HCT116 (cell line): ENCODE results near the gene PCBP3. TPM values are rescaled to one million over a fixed set of nuclear protein-coding genes. Genes with fewer than 3 reads are reported as not detected.

ENCODE experiments used
- ATAC-seq: fragments of 200-7000 bp; cut with Tn5 transposase; 2 replicates; pipeline ENCODE4 v1.9.1; 2020; ENCODE audit warnings: mild to moderate bottlenecking, moderate library complexity
- BruUV-seq: library from RNA; stranded (reverse); fragments of 400-500 nt; replicated peaks from 2 replicates; lab custom pipeline; 2021; lab: Mats Ljungman, UMichigan
- CTCF ChIA-PET: fragments of 300-600 bp; sonication (Branson Sonifier 250); formaldehyde crosslinking; loops from one replicate; lab custom pipeline; 2021; ENCODE audit warnings: antibody characterized with exemption; lab: Charles Lee
- POLR2A ChIA-PET: fragments of 300-600, 350-600 bp; sonication (Branson Sonifier 250); formaldehyde crosslinking; loops from one replicate; lab custom pipeline; 2021; ENCODE audit warnings: antibody characterized with exemption; lab: Charles Lee
- RAD21 ChIA-PET, 2 experiments: fragments of 300-600 bp; sonication (Branson Sonifier 250); formaldehyde crosslinking; loops; one replicate each; lab custom pipeline; 2023; ENCODE audit warnings: low total read pairs in 2 of 2; ENCODE audit not compliant: uncharacterized antibody in 2 of 2, unreplicated experiment in 2 of 2, low non-redundant PET in 1 of 2; lab: Charles Lee
- DNase-seq: peaks from one replicate; pipeline ENCODE4 v3.0.0-alpha.2; 2010; ENCODE audit warnings: low read depth, low spot score
- H2AFZ ChIP-seq: fragments of 200-600 bp; shearing (Covaris generic), sonication (generic); 2 replicates; pipeline ENCODE4 v1.6.1; 2017; ENCODE audit warnings: low read depth, mixed run types, mixed read lengths, antibody characterized with exemption, low read length; ENCODE audit not compliant: poor library complexity, severe bottlenecking
- H3K27ac ChIP-seq: 2 replicates; pipeline ENCODE4 v1.5.1; 2012; ENCODE audit warnings: low read depth, low read length
- H3K27me3 ChIP-seq: fragments of 200-600 bp; sonication (generic); 2 replicates; pipeline ENCODE4 v1.6.1; 2016; ENCODE audit warnings: mixed run types, low read length, mixed read lengths; ENCODE audit not compliant: insufficient read depth
- H3K36me3 ChIP-seq, 2 experiments: fragments of 200-500 bp in 1 of 2; fragments of 200-600 bp in 1 of 2; sonication (Bioruptor generic) in 1 of 2; sonication (generic) in 1 of 2; 2 replicates each; pipeline versions ENCODE4 v1.5.1 to v1.6.1; 2014 to 2016; ENCODE audit warnings: low read length in 2 of 2, inconsistent platforms in 1 of 2, mixed read lengths in 1 of 2, mixed run types in 1 of 2; ENCODE audit not compliant: insufficient read depth in 2 of 2, control insufficient read depth in 1 of 2
- H3K4me1 ChIP-seq, 2 experiments: fragments of 200-600 bp in 1 of 2; sonication (generic) in 1 of 2; 2 replicates each; pipeline versions ENCODE4 v1.5.1 to v1.6.1; 2012 to 2017; ENCODE audit warnings: low read length in 2 of 2, inconsistent platforms in 1 of 2, mild to moderate bottlenecking in 1 of 2, mixed read lengths in 1 of 2, mixed run types in 1 of 2, moderate library complexity in 1 of 2; ENCODE audit not compliant: insufficient read depth in 2 of 2, control insufficient read depth in 1 of 2
- H3K4me2 ChIP-seq: fragments of 200-600 bp; sonication (generic); 2 replicates; pipeline ENCODE4 v1.6.1; 2017; ENCODE audit warnings: mixed run types, low read length, mixed read lengths
- H3K4me3 ChIP-seq, 2 experiments: fragments of 200-600 bp in 1 of 2; sonication (generic) in 1 of 2; replicated peaks in 1 of 2; 2 replicates each; pipeline ENCODE4 v1.5.1; 2011 to 2016; ENCODE audit warnings: low read length in 2 of 2, control low read depth in 1 of 2, low read depth in 1 of 2, mild to moderate bottlenecking in 1 of 2, mixed read lengths in 1 of 2, mixed run types in 1 of 2
- H3K79me2 ChIP-seq: fragments of 200-600 bp; sonication (generic); 2 replicates; pipeline ENCODE4 v1.6.1; 2017; ENCODE audit warnings: mild to moderate bottlenecking, mixed run types, low read length, moderate library complexity, mixed read lengths; ENCODE audit not compliant: insufficient read depth
- H3K9ac ChIP-seq: fragments of 200-600 bp; sonication (generic); 2 replicates; pipeline ENCODE4 v1.6.1; 2016; ENCODE audit warnings: low read length, mixed read lengths
- H3K9me2 ChIP-seq: fragments of 200-600 bp; sonication (generic), shearing (Covaris generic); 2 replicates; pipeline ENCODE4 v1.6.1; 2017; ENCODE audit warnings: mixed run types, mild to moderate bottlenecking, moderate library complexity; ENCODE audit not compliant: insufficient read depth
- H3K9me3 ChIP-seq, 2 experiments: fragments of 200-500 bp in 1 of 2; fragments of 200-600 bp in 1 of 2; sonication (Bioruptor generic) in 1 of 2; sonication (generic) in 1 of 2; 2 replicates each; pipeline ENCODE4 v1.6.1; 2014 to 2017; ENCODE audit warnings: low read length in 2 of 2, mixed read lengths in 2 of 2, inconsistent platforms in 1 of 2, low read depth in 1 of 2, mild to moderate bottlenecking in 1 of 2, mixed run types in 1 of 2, moderate library complexity in 1 of 2; ENCODE audit not compliant: control insufficient read depth in 1 of 2, insufficient read depth in 1 of 2
- H4K20me1 ChIP-seq: fragments of 200-600 bp; sonication (generic), shearing (Covaris generic); 2 replicates; pipeline ENCODE4 v1.6.1; 2017; ENCODE audit warnings: mixed run types, mild to moderate bottlenecking, moderate library complexity; ENCODE audit not compliant: insufficient read depth
- ATF3 ChIP-seq: IDR thresholded peaks from 2 replicates; pipeline ENCODE4 v1.6.1; 2012
- CBX3 ChIP-seq: IDR thresholded peaks from 2 replicates; pipeline ENCODE4 v1.6.1; 2012; ENCODE audit warnings: low read depth
- CTCF ChIP-seq, 3 experiments: fragments of 200-600 bp in 1 of 3; sonication (generic) in 1 of 3; IDR thresholded peaks in 2 of 3; conservative IDR thresholded peaks in 1 of 3; 2 replicates each; pipeline ENCODE4 v1.5.1; 2012 to 2017; ENCODE audit warnings: low read depth in 2 of 3, low read length in 2 of 3, antibody characterized with exemption in 1 of 3, borderline replicate concordance in 1 of 3, control low read depth in 1 of 3, mild to moderate bottlenecking in 1 of 3, mixed read lengths in 1 of 3, mixed run types in 1 of 3, moderate library complexity in 1 of 3; ENCODE audit not compliant: insufficient read depth in 1 of 3
- EGR1 ChIP-seq: IDR thresholded peaks from 2 replicates; pipeline ENCODE4 v1.6.1; 2012; ENCODE audit warnings: low read depth
- ELF1 ChIP-seq: IDR thresholded peaks from 2 replicates; pipeline ENCODE4 v1.6.1; 2012; ENCODE audit warnings: low read depth, borderline replicate concordance
- EZH2 ChIP-seq: fragments of 200-600 bp; sonication (generic); IDR thresholded peaks from 2 replicates; pipeline ENCODE4 v1.6.1; 2017; ENCODE audit warnings: antibody characterized with exemption, mixed run types
- FOSL1 ChIP-seq: IDR thresholded peaks from 2 replicates; pipeline ENCODE4 v1.6.1; 2012; ENCODE audit warnings: low read depth
- JUND ChIP-seq: IDR thresholded peaks from 2 replicates; pipeline ENCODE4 v1.6.1; 2012
- MAX ChIP-seq: IDR thresholded peaks from 2 replicates; pipeline ENCODE4 v1.6.1; 2012
- POLR2AphosphoS5 ChIP-seq: IDR thresholded peaks from 2 replicates; pipeline ENCODE4 v1.6.1; 2011; ENCODE audit warnings: mild to moderate bottlenecking, low read depth, low read length, moderate library complexity
- RAD21 ChIP-seq: IDR thresholded peaks from 2 replicates; pipeline ENCODE4 v1.6.1; 2012; ENCODE audit warnings: low read depth, mild to moderate bottlenecking
- REST ChIP-seq: IDR thresholded peaks from 2 replicates; pipeline ENCODE4 v1.6.1; 2012; ENCODE audit warnings: low read depth
- SP1 ChIP-seq: IDR thresholded peaks from 2 replicates; pipeline ENCODE4 v1.6.1; 2012; ENCODE audit warnings: low read depth
- SRF ChIP-seq: IDR thresholded peaks from 2 replicates; pipeline ENCODE4 v1.6.1; 2012; ENCODE audit warnings: low read depth
- TCF7L2 ChIP-seq: IDR thresholded peaks from 2 replicates; pipeline ENCODE4 v1.7.0; 2011; ENCODE audit warnings: borderline replicate concordance, inconsistent platforms; ENCODE audit not compliant: insufficient read depth, insufficient read length; ENCODE audit errors: extremely low read depth
- YY1 ChIP-seq: IDR thresholded peaks from 2 replicates; pipeline ENCODE4 v1.6.1; 2011; ENCODE audit warnings: low read length, low read depth, moderate library complexity, mild to moderate bottlenecking; ENCODE audit not compliant: insufficient replicate concordance; ENCODE audit errors: extremely low read depth
- ZFX ChIP-seq: fragments of 450-650 bp; IDR thresholded peaks from 2 replicates; pipeline ENCODE4 v1.6.1; 2017
- ZNF274 ChIP-seq: fragments of 200-500 bp; sonication (Bioruptor generic); IDR thresholded peaks from 2 replicates; pipeline ENCODE4 v1.6.1; 2014; ENCODE audit warnings: mild to moderate bottlenecking, low read depth, low read length, inconsistent platforms
- intact Hi-C: fragments of 100-400 bp; cut with micrococcal nuclease; formaldehyde crosslinking; loops from 2 replicates; pipeline ENCODE4 v1.10.0; 2022
- total RNA-seq: library from RNA; stranded (reverse); gene quantifications from one replicate; pipeline ENCODE4 v1.2.1, GENCODE V29; 2021; ENCODE audit not compliant: unreplicated experiment

Gene PCBP3
- total RNA-seq, 1 experiment from 2014 or later: 3.1 TPM

- TF ChIP-seq CBX3: no peak
- no peak for TF ChIP-seq JUND
- TF ChIP-seq ZFX: no peak
- no peak for TF ChIP-seq SRF
- no peak for TF ChIP-seq POLR2AphosphoS5
- no peak for TF ChIP-seq CTCF (IDR thresholded peaks at IDR 0.05 in 2 of 3, conservative IDR thresholded peaks at IDR 0.05 in 1 of 3; ENCODE audit: borderline replicate concordance in 1 of 3, insufficient read depth in 1 of 3, low read depth in 2 of 3, low read length in 2 of 3)
- TF ChIP-seq EGR1: no peak
- TF ChIP-seq, all 23 proteins: peak for 0
Observed at GRCh38 chr21:45866551-45866950, 223.0 kb downstream of the PCBP3 start (continued).

GRCh38 chr21:45867041-45867666, 223.6 kb downstream of the PCBP3 start:
- no TSS peak for BruUV-seq
- POLR2A ChIA-PET: no interaction called here
- H3K27ac ChIP-seq: no peak overlapping the region
- ATAC-seq (no peak), DNase-seq (no peak)
- RAD21 ChIA-PET: no interaction called here
- no peaks in the 10 kb centered on the region for H3K9me2 ChIP-seq
- H4K20me1 ChIP-seq: no peaks in the 10 kb centered on the region
- CTCF ChIA-PET: no interaction called here
- H3K79me2 ChIP-seq: no peaks in the 10 kb centered on the region
- no peak overlapping the region for H3K4me3 ChIP-seq
- H3K4me1 ChIP-seq: peaks cover 0 to 10% of the 10 kb centered on the region in 2 experiments; a peak in 2 of 4 replicates
- no peaks in the 10 kb centered on the region for H3K36me3 ChIP-seq
- intact Hi-C loops: no loop called here
- TF ChIP-seq EGR1 (no peak), SP1 (no peak), ATF3 (no peak), REST (no peak), TCF7L2 (no peak), YY1 (no peak), FOSL1 (no peak), ZNF274 (no peak), EZH2 (no peak), RAD21 (no peak), MAX (no peak), ELF1 (no peak)
- H3K9me3 ChIP-seq: no peaks in the 10 kb centered on the region
- no peak overlapping the region for H3K4me2 ChIP-seq
- no peak overlapping the region for H2AFZ ChIP-seq
- no peaks in the 10 kb centered on the region for H3K27me3 ChIP-seq
- H3K9ac ChIP-seq: no peak overlapping the region
